Measurements from ENCODE around the gene WDFY4.

- TF ChIP-seq CTCF (IDR thresholded peaks at IDR 0.05) (no peak), POLR2AphosphoS5 (IDR thresholded peaks at IDR 0.05) (no peak)
Measured at GRCh38 chr10:49010295-49010694, 325.6 kb downstream of the WDFY4 start.
